ENCODE data around the gene CHRM5.

Gene CHRM5

DNA sequence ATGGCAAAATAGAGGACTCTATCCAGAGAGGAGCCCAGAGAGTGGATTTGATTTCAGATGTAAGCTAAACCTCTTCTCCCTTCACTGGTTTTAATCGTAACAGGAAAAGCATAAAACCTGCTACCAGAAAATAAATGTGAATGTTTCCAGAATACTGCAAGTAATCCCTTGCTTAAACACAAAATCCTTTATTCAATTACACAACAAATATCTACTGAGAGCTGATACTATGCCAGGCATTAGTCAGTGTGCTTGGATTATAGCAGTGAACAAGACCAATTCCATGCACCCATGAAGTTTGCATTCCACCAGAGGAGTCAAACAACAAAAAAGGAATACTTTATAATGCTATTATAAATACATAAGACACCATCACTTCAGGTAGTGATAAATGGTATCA lies 55.6 kb downstream of the CHRM5 start:
- no peak overlapping the region for H3K4me2 ChIP-seq (ENCODE audit: low read depth, low read length)
- TF ChIP-seq EZH2phosphoT487 (IDR thresholded peaks at IDR 0.05; ENCODE audit: low read length) (no peak), EZH2 (optimal IDR thresholded peaks at IDR 0.05; ENCODE audit: low read depth, low read length) (no peak)
- TF ChIP-seq, protein P1, sequence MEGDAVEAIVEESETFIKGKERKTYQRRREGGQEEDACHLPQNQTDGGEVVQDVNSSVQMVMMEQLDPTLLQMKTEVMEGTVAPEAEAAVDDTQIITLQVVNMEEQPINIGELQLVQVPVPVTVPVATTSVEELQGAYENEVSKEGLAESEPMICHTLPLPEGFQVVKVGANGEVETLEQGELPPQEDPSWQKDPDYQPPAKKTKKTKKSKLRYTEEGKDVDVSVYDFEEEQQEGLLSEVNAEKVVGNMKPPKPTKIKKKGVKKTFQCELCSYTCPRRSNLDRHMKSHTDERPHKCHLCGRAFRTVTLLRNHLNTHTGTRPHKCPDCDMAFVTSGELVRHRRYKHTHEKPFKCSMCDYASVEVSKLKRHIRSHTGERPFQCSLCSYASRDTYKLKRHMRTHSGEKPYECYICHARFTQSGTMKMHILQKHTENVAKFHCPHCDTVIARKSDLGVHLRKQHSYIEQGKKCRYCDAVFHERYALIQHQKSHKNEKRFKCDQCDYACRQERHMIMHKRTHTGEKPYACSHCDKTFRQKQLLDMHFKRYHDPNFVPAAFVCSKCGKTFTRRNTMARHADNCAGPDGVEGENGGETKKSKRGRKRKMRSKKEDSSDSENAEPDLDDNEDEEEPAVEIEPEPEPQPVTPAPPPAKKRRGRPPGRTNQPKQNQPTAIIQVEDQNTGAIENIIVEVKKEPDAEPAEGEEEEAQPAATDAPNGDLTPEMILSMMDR (IDR thresholded peaks at IDR 0.05; ENCODE audit: low read length) = no peak
- no peaks in the 10 kb centered on the region for H3F3A ChIP-seq (ENCODE audit: insufficient read depth, low read length)
- H4K20me1 ChIP-seq (ENCODE audit: insufficient read depth, low read length) = no peaks in the 10 kb centered on the region
- no peak for DNase-seq
- H2AFZ ChIP-seq (ENCODE audit: low read length) = no peak overlapping the region
- no peak overlapping the region for H3K27ac ChIP-seq (ENCODE audit: low read length)
- no peak overlapping the region for H3K9ac ChIP-seq (ENCODE audit: low read length)
- H3K79me2 ChIP-seq (ENCODE audit: low read length) = peaks cover 21% of the 10 kb centered on the region
- H3K27me3 ChIP-seq (replicated peaks; ENCODE audit: insufficient read depth, low read length) = no peaks in the 10 kb centered on the region
- H3K4me1 ChIP-seq (ENCODE audit: low read length) = no peaks in the 10 kb centered on the region
- no peaks in the 10 kb centered on the region for H3K9me3 ChIP-seq (replicated peaks; ENCODE audit: insufficient read depth, low read length)
- no peak overlapping the region for H3K4me3 ChIP-seq (ENCODE audit: low read length)
- H3K9me2 ChIP-seq (replicated peaks; ENCODE audit: insufficient read depth, low read length) = no peaks in the 10 kb centered on the region
- H3K36me3 ChIP-seq (replicated peaks; ENCODE audit: insufficient read depth, low read length) = no peaks in the 10 kb centered on the region

DNA sequence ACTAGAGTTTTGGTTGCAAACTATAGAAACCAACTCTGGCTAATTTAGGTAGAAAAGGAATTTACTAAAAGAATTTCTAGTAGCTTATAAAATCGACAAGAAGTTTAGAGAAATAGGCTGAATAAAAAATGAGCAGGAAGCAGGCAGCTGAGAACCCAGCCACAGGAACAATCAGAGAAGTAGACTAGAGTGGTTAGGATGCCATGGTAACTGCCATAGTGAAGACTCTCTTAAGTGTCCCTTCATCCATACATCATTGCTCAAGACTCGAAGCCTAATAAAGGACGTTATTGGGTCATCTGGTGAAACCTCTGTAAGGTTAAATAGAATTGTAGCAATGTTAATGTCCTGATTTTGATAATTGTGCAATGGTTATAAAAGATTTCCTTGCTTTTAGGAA lies 57.0 kb downstream of the CHRM5 start:
- no peaks in the 10 kb centered on the region for H3K9me2 ChIP-seq (replicated peaks; ENCODE audit: insufficient read depth, low read length)
- no peaks in the 10 kb centered on the region for H3F3A ChIP-seq (ENCODE audit: insufficient read depth, low read length)
- no peaks in the 10 kb centered on the region for H3K9me3 ChIP-seq (replicated peaks; ENCODE audit: insufficient read depth, low read length)
- no peak for TF ChIP-seq EZH2phosphoT487 (IDR thresholded peaks at IDR 0.05; ENCODE audit: low read length)
- TF ChIP-seq EZH2 (optimal IDR thresholded peaks at IDR 0.05; ENCODE audit: low read depth, low read length) = no peak
- TF ChIP-seq, protein P1 (IDR thresholded peaks at IDR 0.05; ENCODE audit: low read length) = no peak
- H3K9ac ChIP-seq (ENCODE audit: low read length) = no peak overlapping the region
- no peak overlapping the region for H3K27ac ChIP-seq (ENCODE audit: low read length)
- no peak overlapping the region for H3K4me2 ChIP-seq (ENCODE audit: low read depth, low read length)
- no peak for DNase-seq
- no peaks in the 10 kb centered on the region for H3K27me3 ChIP-seq (replicated peaks; ENCODE audit: insufficient read depth, low read length)
- H3K36me3 ChIP-seq (replicated peaks; ENCODE audit: insufficient read depth, low read length) = no peaks in the 10 kb centered on the region
- H3K79me2 ChIP-seq (ENCODE audit: low read length) = peaks cover 25% of the 10 kb centered on the region
- no peaks in the 10 kb centered on the region for H3K4me1 ChIP-seq (ENCODE audit: low read length)
- H3K4me3 ChIP-seq (ENCODE audit: low read length) = no peak overlapping the region
- H4K20me1 ChIP-seq (ENCODE audit: insufficient read depth, low read length) = no peaks in the 10 kb centered on the region
- no peak overlapping the region for H2AFZ ChIP-seq (ENCODE audit: low read length)

DNA sequence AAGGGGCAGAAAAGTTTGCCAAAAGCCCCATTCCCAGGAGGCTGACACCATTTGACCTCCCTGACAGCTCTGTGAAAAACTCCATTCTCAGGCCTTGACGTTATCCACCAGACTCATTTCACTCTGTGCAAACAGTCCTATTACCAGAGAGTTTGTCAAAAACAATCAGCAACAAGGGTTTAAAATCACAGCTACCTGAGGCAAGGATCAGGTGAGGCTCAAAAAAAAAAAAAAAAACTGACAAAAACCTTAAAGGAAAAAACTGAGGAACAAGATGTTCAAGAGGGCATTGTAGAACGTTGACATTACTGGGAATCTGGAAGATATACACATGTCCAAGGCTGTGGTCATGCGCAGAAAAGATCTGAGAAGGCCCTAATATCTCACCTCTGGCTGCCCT lies 59.3 kb downstream of the CHRM5 start:
- Histone ChIP-seq H3F3A (ENCODE audit: insufficient read depth, low read length) (no peaks in the 10 kb centered on the region), H3K4me3 (ENCODE audit: low read length) (no peak overlapping the region), H3K4me2 (ENCODE audit: low read depth, low read length) (no peak overlapping the region), H3K9me2 (replicated peaks; ENCODE audit: insufficient read depth, low read length) (no peaks in the 10 kb centered on the region), H2AFZ (ENCODE audit: low read length) (no peak overlapping the region), H3K9me3 (replicated peaks; ENCODE audit: insufficient read depth, low read length) (no peaks in the 10 kb centered on the region), H3K27ac (ENCODE audit: low read length) (no peak overlapping the region), H3K79me2 (ENCODE audit: low read length) (peaks cover 44% of the 10 kb centered on the region), H3K4me1 (ENCODE audit: low read length) (no peaks in the 10 kb centered on the region), H3K27me3 (replicated peaks; ENCODE audit: insufficient read depth, low read length) (no peaks in the 10 kb centered on the region), H4K20me1 (ENCODE audit: insufficient read depth, low read length) (no peaks in the 10 kb centered on the region), H3K36me3 (replicated peaks; ENCODE audit: insufficient read depth, low read length) (no peaks in the 10 kb centered on the region), H3K9ac (ENCODE audit: low read length) (no peak overlapping the region)
- TF ChIP-seq EZH2 (optimal IDR thresholded peaks at IDR 0.05; ENCODE audit: low read depth, low read length) = no peak
- TF ChIP-seq EZH2phosphoT487 (IDR thresholded peaks at IDR 0.05; ENCODE audit: low read length) = no peak
- TF ChIP-seq, protein P1 (IDR thresholded peaks at IDR 0.05; ENCODE audit: low read length) = no peak
- no peak for DNase-seq

All from MM.1S (cell line).